ENCODE measurements around the gene YTHDC2. TPM values are rescaled to one million over a fixed set of nuclear protein-coding genes. Genes with fewer than 3 reads are reported as not detected.

Gene YTHDC2
- total RNA-seq = 10 to 100 TPM; 22.4 to 49.2 (median 40.0) TPM

DNA sequence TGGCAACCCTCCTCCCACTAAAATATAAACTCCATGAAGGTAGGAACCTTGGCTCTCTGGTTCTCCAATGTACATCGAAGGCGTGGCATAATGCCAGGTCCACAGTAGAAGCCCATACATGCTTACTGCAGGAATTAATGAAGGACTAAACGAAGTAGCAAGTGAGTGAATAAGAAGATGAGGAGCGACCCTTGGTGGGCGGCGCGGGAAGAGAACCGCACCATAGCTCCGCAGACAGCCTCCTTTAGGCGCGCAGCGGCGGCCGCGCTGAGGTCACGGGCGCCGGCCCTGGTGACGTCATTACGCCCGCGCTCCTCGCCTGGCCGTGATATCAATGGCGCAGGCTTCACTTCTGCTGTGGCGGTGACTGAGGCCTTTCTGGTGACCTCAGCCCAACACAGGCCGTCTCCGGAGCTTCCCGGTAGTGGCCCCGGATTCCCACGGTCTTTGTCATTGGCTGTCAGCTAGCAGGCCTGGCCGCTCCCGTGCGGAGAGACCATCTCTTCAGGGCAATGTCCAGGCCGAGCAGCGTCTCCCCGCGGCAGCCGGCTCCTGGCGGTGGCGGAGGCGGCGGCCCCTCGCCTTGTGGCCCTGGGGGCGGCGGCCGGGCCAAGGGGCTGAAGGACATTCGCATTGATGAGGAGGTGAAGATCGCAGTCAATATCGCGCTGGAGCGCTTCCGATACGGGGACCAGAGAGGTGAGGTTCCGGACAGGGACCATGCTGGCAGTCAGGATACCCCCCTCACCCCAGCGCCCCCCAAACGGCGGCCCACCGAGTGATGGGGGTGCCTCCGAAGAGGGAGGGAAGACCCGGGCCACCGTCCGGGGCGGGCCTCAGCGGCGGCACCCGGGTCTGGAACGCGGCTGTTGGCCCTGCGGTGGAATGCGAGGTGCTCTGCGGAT is at the start of gene YTHDC2:
TSS of gene YTHDC2 (plus strand) at position 311 of the 905 bp plus-strand sequence. CDS start at position 513, 202 bp downstream.
- no peaks in the 10 kb centered on the region for H3K9me3 ChIP-seq
- peak within 1 kb of the TSS; percentile 61 to 93 (median 91) for H3K4me3 ChIP-seq
- H3K27ac ChIP-seq = peak within 1 kb of the TSS; percentile 93 to 98
- peak; percentile 80 to 83 for DNase-seq (ENCODE audit: low spot score in 2 of 2)
- peak; percentile 71 to 95 (median 77) for TF ChIP-seq POLR2AphosphoS5 (IDR thresholded peaks at IDR 0.05)
- TF ChIP-seq POLR2A (IDR thresholded peaks at IDR 0.05) = no peak
- no peaks in the 10 kb centered on the region for H3K4me1 ChIP-seq
- H3K36me3 ChIP-seq = no peaks in the 10 kb centered on the region
- intact Hi-C loops (cut with DNase I; ENCODE audit: low total_unique reads) = loop anchor here (5.0 kb wide), 1 partner anchor 1326 kb away; no protein-coding TSS in a partner anchor
- H3K27me3 ChIP-seq = no peaks in the 10 kb centered on the region

DNA sequence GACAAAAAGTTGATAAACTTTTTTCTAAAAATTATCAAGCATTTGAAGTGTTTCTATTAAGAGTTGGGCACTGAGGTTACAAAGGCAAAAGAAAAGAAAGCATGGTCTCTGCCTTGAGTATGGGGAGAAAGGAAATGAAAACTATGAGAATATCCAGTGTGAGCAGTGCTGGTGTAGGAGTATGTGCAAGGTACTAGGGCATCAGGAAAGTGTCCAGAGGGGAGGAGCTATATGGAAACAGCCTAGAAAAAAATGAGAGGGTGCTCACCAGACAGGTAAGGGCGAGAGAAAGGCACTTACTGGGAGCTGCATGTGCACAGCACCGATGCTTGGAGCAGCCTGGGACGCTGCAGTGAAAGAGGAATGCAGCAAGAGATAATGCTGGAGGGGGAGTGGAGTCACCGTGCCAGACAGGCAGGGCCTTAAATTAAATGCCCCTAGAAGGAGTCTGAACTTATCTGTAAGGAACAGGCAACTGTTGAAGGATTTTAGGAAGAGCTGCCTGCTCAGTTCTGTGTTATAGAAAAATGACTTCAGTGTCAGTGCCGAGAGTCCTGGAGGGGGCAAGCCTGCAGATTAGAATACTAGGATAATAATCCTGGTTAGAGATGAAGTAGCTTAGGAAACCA is 39.3 kb upstream of the YTHDC2 start:
- no peak for DNase-seq (ENCODE audit: low spot score in 2 of 2)
- H3K4me1 ChIP-seq = no peaks in the 10 kb centered on the region
- no peaks in the 10 kb centered on the region for H3K27me3 ChIP-seq
- no peak overlapping the region for H3K27ac ChIP-seq
- H3K36me3 ChIP-seq = no peaks in the 10 kb centered on the region
- TF ChIP-seq, protein P1, sequence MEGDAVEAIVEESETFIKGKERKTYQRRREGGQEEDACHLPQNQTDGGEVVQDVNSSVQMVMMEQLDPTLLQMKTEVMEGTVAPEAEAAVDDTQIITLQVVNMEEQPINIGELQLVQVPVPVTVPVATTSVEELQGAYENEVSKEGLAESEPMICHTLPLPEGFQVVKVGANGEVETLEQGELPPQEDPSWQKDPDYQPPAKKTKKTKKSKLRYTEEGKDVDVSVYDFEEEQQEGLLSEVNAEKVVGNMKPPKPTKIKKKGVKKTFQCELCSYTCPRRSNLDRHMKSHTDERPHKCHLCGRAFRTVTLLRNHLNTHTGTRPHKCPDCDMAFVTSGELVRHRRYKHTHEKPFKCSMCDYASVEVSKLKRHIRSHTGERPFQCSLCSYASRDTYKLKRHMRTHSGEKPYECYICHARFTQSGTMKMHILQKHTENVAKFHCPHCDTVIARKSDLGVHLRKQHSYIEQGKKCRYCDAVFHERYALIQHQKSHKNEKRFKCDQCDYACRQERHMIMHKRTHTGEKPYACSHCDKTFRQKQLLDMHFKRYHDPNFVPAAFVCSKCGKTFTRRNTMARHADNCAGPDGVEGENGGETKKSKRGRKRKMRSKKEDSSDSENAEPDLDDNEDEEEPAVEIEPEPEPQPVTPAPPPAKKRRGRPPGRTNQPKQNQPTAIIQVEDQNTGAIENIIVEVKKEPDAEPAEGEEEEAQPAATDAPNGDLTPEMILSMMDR (IDR thresholded peaks at IDR 0.05) = no peak
- TF ChIP-seq POLR2AphosphoS5 (IDR thresholded peaks at IDR 0.05) (no peak), POLR2A (IDR thresholded peaks at IDR 0.05) (no peak)
- intact Hi-C loops (cut with DNase I; ENCODE audit: low total_unique reads) = no loop called here
- no peak overlapping the region for H3K4me3 ChIP-seq
- H3K9me3 ChIP-seq = no peaks in the 10 kb centered on the region

DNA sequence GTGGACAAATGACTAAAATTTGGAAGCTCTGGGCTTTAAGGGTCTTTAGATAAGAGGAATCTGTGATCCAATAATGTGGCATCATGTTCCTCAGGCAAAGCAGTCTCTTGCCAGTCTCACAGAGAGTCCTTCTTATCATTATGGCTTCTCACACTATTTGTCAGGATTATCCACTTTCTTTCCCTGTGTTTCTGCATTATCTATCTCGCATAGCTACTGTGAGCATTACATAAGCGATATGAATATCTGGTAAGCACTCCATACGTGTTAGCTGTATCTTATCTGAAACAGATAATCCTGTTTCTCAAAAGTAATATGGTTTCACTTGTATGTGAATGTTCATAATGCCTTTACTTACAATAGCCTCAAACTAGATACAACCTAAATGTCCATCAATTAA is 34.8 kb upstream of the YTHDC2 start:
- intact Hi-C loops (cut with DNase I; ENCODE audit: low total_unique reads) = no loop called here
- TF ChIP-seq POLR2A (IDR thresholded peaks at IDR 0.05) (no peak), POLR2AphosphoS5 (IDR thresholded peaks at IDR 0.05) (no peak)
- TF ChIP-seq, protein P1 (IDR thresholded peaks at IDR 0.05) = no peak
- H3K4me3 ChIP-seq = no peak overlapping the region
- DNase-seq (ENCODE audit: low spot score in 2 of 2) = no peak
- no peaks in the 10 kb centered on the region for H3K27me3 ChIP-seq
- no peak overlapping the region for H3K27ac ChIP-seq
- H3K4me1 ChIP-seq = no peaks in the 10 kb centered on the region
- H3K36me3 ChIP-seq = no peaks in the 10 kb centered on the region
- no peaks in the 10 kb centered on the region for H3K9me3 ChIP-seq

GRCh38 chr5:113480243-113480642 is 33.3 kb upstream of the YTHDC2 start:
- DNase-seq (ENCODE audit: low spot score in 2 of 2) = no peak
- Histone ChIP-seq H3K27ac (no peak overlapping the region), H3K27me3 (no peaks in the 10 kb centered on the region), H3K9me3 (no peaks in the 10 kb centered on the region), H3K4me1 (no peaks in the 10 kb centered on the region), H3K36me3 (no peaks in the 10 kb centered on the region), H3K4me3 (no peak overlapping the region)
- intact Hi-C loops (cut with DNase I; ENCODE audit: low total_unique reads) = no loop called here
- TF ChIP-seq, protein P1 (IDR thresholded peaks at IDR 0.05) = no peak
- TF ChIP-seq POLR2A (IDR thresholded peaks at IDR 0.05) = no peak
- no peak for TF ChIP-seq POLR2AphosphoS5 (IDR thresholded peaks at IDR 0.05)

- Histone ChIP-seq H3K27me3 (no peaks in the 10 kb centered on the region), H3K4me1 (no peaks in the 10 kb centered on the region), H3K4me3 (peak overlapping the region; percentile 53 to 82 (median 74)), H3K36me3 (no peaks in the 10 kb centered on the region), H3K27ac (peak overlapping the region; percentile 86 to 87), H3K9me3 (peaks cover 0 to 10% of the 10 kb centered on the region in 2 donors)
- DNase-seq (ENCODE audit: low spot score in 2 of 2) = no peak
- TF ChIP-seq POLR2A (IDR thresholded peaks at IDR 0.05) (no peak), POLR2AphosphoS5 (IDR thresholded peaks at IDR 0.05) (no peak)
- TF ChIP-seq, protein P1 (IDR thresholded peaks at IDR 0.05) = no peak
- intact Hi-C loops (cut with DNase I; ENCODE audit: low total_unique reads) = no loop called here
Measured at GRCh38 chr5:113487416-113487780, 26.1 kb upstream of the YTHDC2 start.
